HG03439 (cell line): Measurements from ENCODE around the gene B4GALNT4.
"Not testable (repeated sequence)": the region's sequence is repeated elsewhere in the genome, so short reads cannot be mapped to it uniquely, and the experiment has no call there.

ENCODE experiments used
- ATAC-seq: cut with Tn5 transposase; IDR thresholded peaks from one replicate; pipeline ENCODE4 v1.9.1; 2021; ENCODE audit warnings: mild to moderate bottlenecking, moderate library complexity; ENCODE audit not compliant: unreplicated experiment

Gene B4GALNT4

GRCh38 chr11:405954-406795, 36.9 kb downstream of the B4GALNT4 start:
- ATAC-seq = no peak

- peak; percentile 62 for ATAC-seq
These were observed 37.7 kb downstream of the B4GALNT4 start for GRCh38 chr11:406796-407650.

GRCh38 chr11:407651-408123, 38.4 kb downstream of the B4GALNT4 start:
- ATAC-seq = no peak

GRCh38 chr11:408154-409007, 39.1 kb downstream of the B4GALNT4 start:
- ATAC-seq = no peak

GRCh38 chr11:409008-409599, 39.8 kb downstream of the B4GALNT4 start:
- ATAC-seq = no peak

- no peak for ATAC-seq
These were observed 40.5 kb downstream of the B4GALNT4 start for GRCh38 chr11:409600-410483.

GRCh38 chr11:410711-411110, 41.4 kb downstream of the B4GALNT4 start:
- not testable (repeated sequence) for ATAC-seq

- not testable (repeated sequence) for ATAC-seq
These were observed 42.2 kb downstream of the B4GALNT4 start for GRCh38 chr11:411520-411919.

- no peak for ATAC-seq
These were observed 43.4 kb downstream of the B4GALNT4 start for GRCh38 chr11:412641-413119.

GRCh38 chr11:413120-414081, 44.1 kb downstream of the B4GALNT4 start:
- no peak for ATAC-seq

GRCh38 chr11:414318-414857, 45.1 kb downstream of the B4GALNT4 start:
- no peak for ATAC-seq

- ATAC-seq = no peak
These were observed 46.3 kb downstream of the B4GALNT4 start for GRCh38 chr11:415640-416041.

GRCh38 chr11:416051-416756, 46.9 kb downstream of the B4GALNT4 start:
- no peak for ATAC-seq

- no peak for ATAC-seq
These were observed 47.7 kb downstream of the B4GALNT4 start for GRCh38 chr11:416757-417621.

GRCh38 chr11:417652-418342, 48.5 kb downstream of the B4GALNT4 start:
- no peak for ATAC-seq
